A673 (cell line): Measurements from ENCODE around the gene BABAM1.

Experiments used
- CTCF ChIP-seq: fragments of 300-800, 200-600 bp; sonication (generic); conservative IDR thresholded peaks from 2 replicates; pipeline ENCODE4 v1.5.1; 2017; ENCODE audit warnings: low read depth, mild to moderate bottlenecking, antibody characterized with exemption, low read length, moderate library complexity, mixed read lengths
- EZH2 ChIP-seq: fragments of 200-600 bp; sonication (generic); IDR thresholded peaks from 2 replicates; pipeline ENCODE4 v1.6.1; 2017; ENCODE audit warnings: borderline replicate concordance, low read depth, mild to moderate bottlenecking, mixed read lengths, antibody characterized with exemption, low read length; ENCODE audit not compliant: poor library complexity, severe bottlenecking

- TF ChIP-seq CTCF (no peak), EZH2 (no peak)
Measured at GRCh38 chr19:17254636-17255035, 12.6 kb upstream of the BABAM1 start.
